Bronchus fibroblast of lung (primary cell): ENCODE results near the gene TSR1. TPM values are rescaled to one million over a fixed set of nuclear protein-coding genes. Genes with fewer than 3 reads are reported as not detected.

Experiments used
- total RNA-seq: library from RNA; depleted of rRNA; stranded (reverse); fragments of >200 nt; gene quantifications from 2 replicates; pipeline ENCODE4 v1.2.3, GENCODE V29; 2015

The TSR1 gene
- total RNA-seq = 57.4 and 60.2 TPM in 2 replicates

GRCh38 chr17:2336215-2336851 lies at the start of gene TSR1:
Gene TSR1 (minus strand): TSS chr17:2336457. CDS start chr17:2336427, 30 bp downstream.

GRCh38 chr17:2336852-2337543 lies 741 bp upstream of the TSR1 start, which contains the start of gene SGSM2:
Gene SGSM2 (plus strand): TSS chr17:2337501. CDS start chr17:2337689, 188 bp downstream.

GRCh38 chr17:2303204-2304188 lies 32.8 kb downstream of the TSR1 start, which contains the start of the genes SMG6 and SRR:
Gene SMG6 (minus strand): TSS chr17:2303785. CDS start chr17:2303720, 65 bp downstream.
Gene SRR (plus strand): TSS chr17:2303950. CDS start chr17:2315561, 11,611 bp downstream.

Other genes with a start within 250 kb of the TSR1 start
- 23.3 and 25.1 TPM in 2 replicates for gene SMG6, start 32.7 kb downstream of the TSR1 start, total RNA-seq
- gene SRR, start 32.5 kb downstream of the TSR1 start, total RNA-seq = 32.7 and 37.5 TPM in 2 replicates
- 11.3 and 14.3 TPM in 2 replicates for gene SGSM2, start 1.0 kb upstream of the TSR1 start, total RNA-seq
- 5.4 TPM in 2 replicates for gene MNT, start 64.6 kb upstream of the TSR1 start, total RNA-seq
- 10.9 and 12.2 TPM in 2 replicates for gene METTL16, start 175.4 kb upstream of the TSR1 start, total RNA-seq